Activated T-cell treated with anti-CD3 and anti-CD28 coated beads, Interleukin-2, amount 50 U/mL, for 72 hours (primary cell): ENCODE results near the gene LMAN1. TPM values are rescaled to one million over a fixed set of nuclear protein-coding genes. Genes with fewer than 3 reads are reported as not detected.
A peak's percentile ranks its signal among the peaks of the same experiment; 100 is the strongest.

Experiments used
- ATAC-seq, 2 donors: fragments of 150-1000 bp; cut with Tn5 transposase; replicated peaks in 1 of 2; 2 replicates each; pipeline ENCODE4 v1.10.0; 2021; ENCODE audit warnings: moderate library complexity in 2 of 2, mild to moderate bottlenecking in 1 of 2
- DNase-seq, 2 donors: peaks; one replicate each; pipeline ENCODE4 v3.0.0; 2021 to 2022; ENCODE audit warnings: mixed read lengths in 1 of 2
- H3K27ac Mint-ChIP-seq: one replicate; pipeline ENCODE4 v1.8.0; 2022; ENCODE audit warnings: mild to moderate bottlenecking, moderate library complexity, mixed read lengths
- H3K27me3 Mint-ChIP-seq: one replicate; pipeline ENCODE4 v1.8.0; 2022; ENCODE audit warnings: low read depth, mixed read lengths
- H3K36me3 Mint-ChIP-seq, 2 donors: one replicate each; pipeline ENCODE4 v1.8.0; 2022; ENCODE audit warnings: mixed read lengths in 2 of 2, mild to moderate bottlenecking in 1 of 2; ENCODE audit not compliant: insufficient read depth in 2 of 2
- H3K4me1 Mint-ChIP-seq: one replicate; pipeline ENCODE4 v1.8.0; 2022; ENCODE audit warnings: low read depth, mixed read lengths
- H3K4me3 Mint-ChIP-seq, 2 donors: one replicate each; pipeline ENCODE4 v1.8.0; 2022; ENCODE audit warnings: mild to moderate bottlenecking in 2 of 2, mixed read lengths in 2 of 2, moderate library complexity in 2 of 2
- H3K9me3 Mint-ChIP-seq, 2 donors: one replicate each; pipeline ENCODE4 v1.8.0; 2022; ENCODE audit warnings: mixed read lengths in 2 of 2
- total RNA-seq, 2 donors: library from RNA; stranded (reverse); gene quantifications; one replicate each; pipeline ENCODE4 v1.2.3, GENCODE V29; 2022

LMAN1 gene
- total RNA-seq, 2 donors from 2014 or later, result 95.7 to 144 TPM

GRCh38 chr18:59308938-59309260, 50.2 kb downstream of the LMAN1 start:
- DNase-seq, result no peak
- Mint-ChIP-seq H3K4me3 (peak overlapping the region in 1 of 2 donors; percentile 72), H3K36me3 (no peaks in the 10 kb centered on the region), H3K4me1 (no peaks in the 10 kb centered on the region), H3K27ac (no peak overlapping the region), H3K27me3 (peaks cover 49% of the 10 kb centered on the region), H3K9me3 (no peaks in the 10 kb centered on the region)
- no peak for ATAC-seq

- no peaks in the 10 kb centered on the region for H3K36me3 Mint-ChIP-seq
- ATAC-seq (peak; percentile 95), DNase-seq (peak; percentile 77 to 81)
- no peaks in the 10 kb centered on the region for H3K4me1 Mint-ChIP-seq
- no peaks in the 10 kb centered on the region for H3K9me3 Mint-ChIP-seq
- peak overlapping the region; percentile 53 to 72 for H3K4me3 Mint-ChIP-seq
- no peak overlapping the region for H3K27ac Mint-ChIP-seq
- H3K27me3 Mint-ChIP-seq, result peaks cover 50% of the 10 kb centered on the region
These were observed 50.7 kb downstream of the LMAN1 start for GRCh38 chr18:59308248-59308937.

GRCh38 chr18:59306640-59307039, 52.4 kb downstream of the LMAN1 start:
- Mint-ChIP-seq H3K4me1 (no peaks in the 10 kb centered on the region), H3K9me3 (no peaks in the 10 kb centered on the region), H3K27ac (no peak overlapping the region), H3K4me3 (no peak overlapping the region), H3K36me3 (no peaks in the 10 kb centered on the region), H3K27me3 (peaks cover 52% of the 10 kb centered on the region)
- ATAC-seq (no peak), DNase-seq (no peak)

GRCh38 chr18:59305295-59305694, 53.8 kb downstream of the LMAN1 start:
- no peaks in the 10 kb centered on the region for H3K36me3 Mint-ChIP-seq
- no peak for ATAC-seq
- no peaks in the 10 kb centered on the region for H3K9me3 Mint-ChIP-seq
- no peak overlapping the region for H3K27ac Mint-ChIP-seq
- DNase-seq, result no peak
- peaks cover 40% of the 10 kb centered on the region for H3K27me3 Mint-ChIP-seq
- H3K4me1 Mint-ChIP-seq, result no peaks in the 10 kb centered on the region
- no peak overlapping the region for H3K4me3 Mint-ChIP-seq

DNA sequence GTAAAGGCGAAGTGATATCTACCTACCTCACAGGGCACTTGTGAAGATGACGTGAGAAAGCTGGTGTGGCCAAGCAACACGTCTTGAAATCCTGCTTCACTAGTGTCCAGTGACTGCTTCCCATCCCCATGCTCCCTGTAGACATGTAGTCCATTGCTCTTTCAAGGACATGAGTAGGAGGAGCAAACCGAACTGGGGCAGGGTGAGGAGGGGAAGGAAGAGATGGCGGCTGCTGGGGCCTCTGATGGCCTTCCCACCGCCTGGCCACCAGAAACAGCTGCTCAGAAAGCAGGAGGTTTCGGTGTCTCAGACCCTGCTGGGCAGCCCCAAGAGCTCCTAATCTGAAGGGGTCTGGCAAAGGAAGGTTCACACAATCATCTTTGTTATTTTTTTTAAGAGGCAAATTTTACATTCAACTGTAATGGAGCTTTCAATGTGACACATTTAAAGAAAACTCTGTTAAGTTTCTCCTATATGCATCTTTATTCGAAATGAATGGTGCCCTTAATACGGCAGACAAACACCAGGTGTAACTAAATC, 55.3 kb downstream of the LMAN1 start:
- ATAC-seq (no peak), DNase-seq (no peak)
- H3K4me3 Mint-ChIP-seq, result no peak overlapping the region
- peaks cover 28% of the 10 kb centered on the region for H3K27me3 Mint-ChIP-seq
- H3K27ac Mint-ChIP-seq, result no peak overlapping the region
- no peaks in the 10 kb centered on the region for H3K9me3 Mint-ChIP-seq
- H3K36me3 Mint-ChIP-seq, result no peaks in the 10 kb centered on the region
- no peaks in the 10 kb centered on the region for H3K4me1 Mint-ChIP-seq

DNA sequence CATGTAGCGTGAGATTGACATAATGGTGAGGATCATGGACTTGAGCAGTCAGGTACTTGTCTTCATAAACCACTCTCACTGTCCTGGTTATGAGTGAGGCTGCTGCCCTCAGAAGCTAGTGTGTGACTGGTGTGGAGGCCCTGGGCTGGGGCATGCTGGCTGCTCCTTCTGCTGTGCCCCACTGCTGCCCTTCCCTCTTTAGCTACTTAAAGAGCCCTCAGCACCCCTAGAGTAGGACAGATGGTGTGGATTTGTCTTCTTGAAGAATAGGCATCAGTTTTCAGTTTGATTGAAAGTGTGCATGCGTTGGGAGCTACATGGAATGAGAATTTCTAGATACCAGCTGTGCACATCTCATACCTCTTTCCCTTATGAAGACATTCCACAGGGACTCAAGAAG, 56.1 kb downstream of the LMAN1 start:
- Mint-ChIP-seq H3K27ac (no peak overlapping the region), H3K4me1 (no peaks in the 10 kb centered on the region), H3K4me3 (no peak overlapping the region), H3K27me3 (peaks cover 33% of the 10 kb centered on the region), H3K36me3 (no peaks in the 10 kb centered on the region), H3K9me3 (no peaks in the 10 kb centered on the region)
- DNase-seq (no peak), ATAC-seq (no peak)

GRCh38 chr18:59301929-59302328, 57.1 kb downstream of the LMAN1 start:
- H3K4me3 Mint-ChIP-seq, result no peak overlapping the region
- DNase-seq (no peak), ATAC-seq (no peak)
- H3K27ac Mint-ChIP-seq, result no peak overlapping the region
- no peaks in the 10 kb centered on the region for H3K36me3 Mint-ChIP-seq
- peaks cover 36% of the 10 kb centered on the region for H3K27me3 Mint-ChIP-seq
- H3K9me3 Mint-ChIP-seq, result no peaks in the 10 kb centered on the region
- no peaks in the 10 kb centered on the region for H3K4me1 Mint-ChIP-seq

GRCh38 chr18:59300676-59301285, 58.3 kb downstream of the LMAN1 start:
- Mint-ChIP-seq H3K27me3 (peaks cover 37% of the 10 kb centered on the region), H3K4me3 (no peak overlapping the region), H3K4me1 (no peaks in the 10 kb centered on the region), H3K36me3 (no peaks in the 10 kb centered on the region), H3K9me3 (no peaks in the 10 kb centered on the region), H3K27ac (no peak overlapping the region)
- peak in 1 of 2 donors; percentile 35 for DNase-seq
- ATAC-seq, result peak; percentile 97

GRCh38 chr18:59298871-59299270, 60.2 kb downstream of the LMAN1 start:
- Mint-ChIP-seq H3K36me3 (no peaks in the 10 kb centered on the region), H3K27me3 (peaks cover 41% of the 10 kb centered on the region), H3K4me3 (no peak overlapping the region), H3K9me3 (no peaks in the 10 kb centered on the region), H3K4me1 (no peaks in the 10 kb centered on the region), H3K27ac (no peak overlapping the region)
- ATAC-seq (no peak), DNase-seq (no peak)

DNA sequence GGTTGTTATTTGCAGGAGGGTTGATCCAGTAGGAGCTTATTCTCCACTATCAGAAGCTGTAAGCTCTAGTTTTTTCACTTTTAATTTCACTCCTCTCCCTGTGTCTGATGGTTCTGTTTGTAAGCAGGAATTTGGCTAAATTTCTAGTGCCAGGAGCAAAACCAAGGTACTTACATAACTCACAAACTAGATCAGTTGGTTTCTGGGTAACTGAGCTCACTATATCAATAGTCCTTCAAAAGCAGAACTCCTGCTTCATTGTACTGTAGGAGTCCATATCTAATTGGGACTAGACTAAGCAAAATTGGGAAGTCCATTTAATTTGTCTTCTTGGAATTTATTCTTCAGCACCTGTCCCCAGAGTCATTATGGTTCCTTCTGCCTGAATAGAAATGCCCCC, 65.7 kb downstream of the LMAN1 start:
- Mint-ChIP-seq H3K27me3 (peaks cover 61% of the 10 kb centered on the region), H3K36me3 (peaks cover 0 to 2% of the 10 kb centered on the region in 2 donors), H3K4me1 (no peaks in the 10 kb centered on the region), H3K27ac (no peak overlapping the region), H3K4me3 (no peak overlapping the region), H3K9me3 (no peaks in the 10 kb centered on the region)
- ATAC-seq (no peak), DNase-seq (no peak)

DNA sequence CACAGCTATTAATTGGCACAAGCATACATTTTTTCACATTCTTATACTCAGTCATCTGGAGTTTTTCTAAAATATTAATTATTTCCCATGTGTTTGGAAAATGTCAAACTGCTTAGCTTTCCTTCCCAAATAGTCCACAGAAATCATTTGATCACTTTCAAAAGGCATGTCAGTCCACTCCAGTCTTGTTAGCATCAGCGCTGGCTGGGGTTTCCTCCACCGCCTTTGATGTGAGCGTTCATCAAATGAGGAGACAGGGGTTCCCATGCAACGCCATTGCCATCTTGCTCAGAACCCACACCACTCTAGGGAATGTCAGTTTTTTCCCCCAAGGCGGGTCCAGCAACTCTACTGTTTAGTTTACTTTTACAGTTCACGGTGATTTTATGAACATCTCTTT, 72.7 kb downstream of the LMAN1 start:
- H3K4me3 Mint-ChIP-seq, result no peak overlapping the region
- H3K4me1 Mint-ChIP-seq, result no peaks in the 10 kb centered on the region
- peaks cover 65% of the 10 kb centered on the region for H3K27me3 Mint-ChIP-seq
- no peak for DNase-seq
- H3K9me3 Mint-ChIP-seq, result no peaks in the 10 kb centered on the region
- H3K27ac Mint-ChIP-seq, result no peak overlapping the region
- H3K36me3 Mint-ChIP-seq, result no peaks in the 10 kb centered on the region
- no peak for ATAC-seq

DNA sequence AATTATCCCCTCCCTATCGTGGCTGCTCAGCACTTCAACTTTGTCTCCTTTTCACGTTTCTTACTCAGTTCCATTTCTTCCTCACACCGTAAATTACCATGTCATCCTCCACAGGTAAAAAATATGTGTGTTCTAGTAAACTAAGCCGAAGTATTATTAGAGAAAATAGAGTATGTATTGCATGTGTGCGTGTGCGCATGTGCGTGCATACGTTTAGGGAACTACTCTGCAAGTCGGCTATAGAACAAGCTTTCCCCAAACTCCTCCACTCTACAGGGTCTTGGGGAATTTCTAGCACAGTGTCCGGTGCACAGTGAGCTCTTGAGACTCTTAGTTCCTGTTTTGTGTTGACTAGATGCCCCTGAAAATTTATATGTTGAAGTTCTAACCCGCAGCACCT, 76.7 kb downstream of the LMAN1 start:
- DNase-seq, result no peak
- Mint-ChIP-seq H3K4me3 (no peak overlapping the region), H3K36me3 (no peaks in the 10 kb centered on the region), H3K27me3 (peaks cover 83% of the 10 kb centered on the region), H3K4me1 (no peaks in the 10 kb centered on the region), H3K27ac (no peak overlapping the region), H3K9me3 (no peaks in the 10 kb centered on the region)
- ATAC-seq, result no peak

GRCh38 chr18:59279722-59280121, 79.3 kb downstream of the LMAN1 start:
- Mint-ChIP-seq H3K9me3 (no peaks in the 10 kb centered on the region), H3K27me3 (peaks cover 85% of the 10 kb centered on the region), H3K4me1 (peaks cover under 1% of the 10 kb centered on the region), H3K27ac (no peak overlapping the region), H3K4me3 (no peak overlapping the region), H3K36me3 (no peaks in the 10 kb centered on the region)
- no peak for DNase-seq
- ATAC-seq, result no peak

- peaks cover 85% of the 10 kb centered on the region for H3K27me3 Mint-ChIP-seq
- ATAC-seq (peak; percentile 50 to 53), DNase-seq (no peak)
- no peaks in the 10 kb centered on the region for H3K36me3 Mint-ChIP-seq
- H3K9me3 Mint-ChIP-seq, result no peaks in the 10 kb centered on the region
- H3K4me3 Mint-ChIP-seq, result no peak overlapping the region
- peaks cover 6% of the 10 kb centered on the region for H3K4me1 Mint-ChIP-seq
- H3K27ac Mint-ChIP-seq, result no peak overlapping the region
These were observed 79.9 kb downstream of the LMAN1 start for GRCh38 chr18:59279193-59279592.
